Hepatocyte (in vitro differentiated cells): ENCODE measurements around the gene FLT3LG. TPM values are rescaled to one million over a fixed set of nuclear protein-coding genes. Genes with fewer than 3 reads are reported as not detected.

ENCODE experiments used
- DNase-seq: peaks from one replicate; pipeline ENCODE4 v3.0.0-alpha.2; 2016; ENCODE audit warnings: low spot score
- H2AFZ ChIP-seq: fragments of 200-600 bp; sonication (generic); 2 replicates; pipeline ENCODE4 v1.6.0; 2016; ENCODE audit warnings: antibody characterized with exemption, mild to moderate bottlenecking
- H3K27ac ChIP-seq: fragments of 200-600 bp; sonication (generic); 2 replicates; pipeline ENCODE4 v1.5.1; 2016; ENCODE audit warnings: mild to moderate bottlenecking
- H3K27me3 ChIP-seq: fragments of 200-600 bp; sonication (generic); 2 replicates; pipeline ENCODE4 v1.6.1; 2016
- H3K36me3 ChIP-seq: fragments of 200-600 bp; sonication (generic); replicated peaks from 2 replicates; pipeline ENCODE4 v1.5.1; 2016; ENCODE audit warnings: low read depth; ENCODE audit not compliant: insufficient read depth
- H3K4me1 ChIP-seq: fragments of 200-600 bp; sonication (generic); 2 replicates; pipeline ENCODE4 v1.5.1; 2016; ENCODE audit warnings: mild to moderate bottlenecking, moderate library complexity; ENCODE audit not compliant: insufficient read depth
- H3K4me2 ChIP-seq: fragments of 200-600 bp; sonication (generic); 2 replicates; pipeline ENCODE4 v1.6.0; 2016
- H3K4me3 ChIP-seq: fragments of 200-600 bp; sonication (generic); 2 replicates; pipeline ENCODE4 v1.5.1; 2016; ENCODE audit warnings: mild to moderate bottlenecking
- H3K79me2 ChIP-seq: fragments of 200-600 bp; sonication (generic); 2 replicates; pipeline ENCODE4 v1.6.0; 2017; ENCODE audit warnings: mild to moderate bottlenecking
- H3K9me2 ChIP-seq: fragments of 200-600 bp; sonication (generic); replicated peaks from 2 replicates; pipeline ENCODE4 v1.6.0; 2017; ENCODE audit warnings: mild to moderate bottlenecking; ENCODE audit not compliant: insufficient read depth
- H3K9me3 ChIP-seq: fragments of 200-600 bp; sonication (generic); 2 replicates; pipeline ENCODE4 v1.5.1; 2016; ENCODE audit warnings: low read depth, mild to moderate bottlenecking
- H4K20me1 ChIP-seq: fragments of 200-600 bp; sonication (generic); 2 replicates; pipeline ENCODE4 v1.6.0; 2016; ENCODE audit warnings: mild to moderate bottlenecking; ENCODE audit not compliant: insufficient read depth, poor library complexity, severe bottlenecking
- CTCF ChIP-seq: fragments of 200-600 bp; sonication (generic); IDR thresholded peaks from 2 replicates; pipeline ENCODE4 v1.5.1; 2016; ENCODE audit warnings: antibody characterized with exemption, mild to moderate bottlenecking; ENCODE audit not compliant: poor library complexity
- EZH2 ChIP-seq: fragments of 200-600 bp; sonication (generic); IDR thresholded peaks from 2 replicates; pipeline ENCODE4 v1.6.1; 2016; ENCODE audit warnings: antibody characterized with exemption, mild to moderate bottlenecking, borderline replicate concordance
- EZH2phosphoT487 ChIP-seq: fragments of 200-600 bp; sonication (generic); IDR thresholded peaks from one replicate; pipeline ENCODE4 v1.6.1; 2018; ENCODE audit warnings: antibody characterized with exemption, mild to moderate bottlenecking, low read depth, moderate library complexity; ENCODE audit not compliant: unreplicated experiment, severe bottlenecking
- WGBS: methylation state at CpG from one replicate; pipeline ENCODE4 v1.1.6; 2016; ENCODE audit warnings: low lambda C conversion rate; ENCODE audit errors: missing lambda C conversion rate; 5-methylcytosine and 5-hydroxymethylcytosine counted together
- polyA plus RNA-seq: library from polyadenylated mRNA; unstranded; fragments of >200 nt; fragmentation: Nextera tagmentation; extraction: Ambion mirVana; gene quantifications from 2 replicates; pipeline ENCODE4 v1.2.1, GENCODE V29; 2016
- total RNA-seq: library from RNA; depleted of rRNA; stranded (reverse); fragments of >200 nt; gene quantifications from 2 replicates; pipeline ENCODE4 v1.2.3, GENCODE V29; 2014

FLT3LG gene
- total and polyA plus RNA-seq, 2 experiments from 2014 or later = 1.3 to 2.8 TPM

DNA sequence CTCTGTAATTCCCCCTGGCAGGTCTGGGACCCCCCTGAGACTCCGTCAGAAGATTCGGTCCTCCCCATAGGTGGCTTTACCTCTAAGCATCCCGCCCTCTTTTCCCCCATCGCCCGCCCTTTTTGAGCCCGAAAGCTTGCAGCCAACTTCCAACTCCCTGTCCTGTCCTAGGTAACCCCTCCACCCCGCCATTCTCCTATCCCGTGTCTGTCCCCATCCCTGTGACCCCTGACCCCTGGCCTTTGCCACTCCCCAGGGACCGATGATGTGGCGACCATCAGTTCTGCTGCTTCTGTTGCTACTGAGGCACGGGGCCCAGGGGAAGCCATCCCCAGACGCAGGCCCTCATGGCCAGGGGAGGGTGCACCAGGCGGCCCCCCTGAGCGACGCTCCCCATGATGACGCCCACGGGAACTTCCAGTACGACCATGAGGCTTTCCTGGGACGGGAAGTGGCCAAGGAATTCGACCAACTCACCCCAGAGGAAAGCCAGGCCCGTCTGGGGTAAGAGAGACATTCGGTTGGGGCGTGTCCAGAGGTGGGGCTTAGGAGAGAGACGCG is 54.3 kb downstream of the FLT3LG start:
- Histone ChIP-seq H3K9me2 (no peaks in the 10 kb centered on the region), H3K9me3 (no peaks in the 10 kb centered on the region), H2AFZ (no peak overlapping the region), H3K27me3 (no peaks in the 10 kb centered on the region), H4K20me1 (no peaks in the 10 kb centered on the region), H3K4me2 (peak overlapping the region; percentile 70), H3K4me1 (peaks cover 7% of the 10 kb centered on the region), H3K36me3 (no peaks in the 10 kb centered on the region), H3K27ac (no peak overlapping the region), H3K4me3 (no peak overlapping the region), H3K79me2 (no peaks in the 10 kb centered on the region)
- 89% methylated on average over 21 of the region's 25 CpGs for WGBS
- TF ChIP-seq EZH2 (no peak), EZH2phosphoT487 (no peak), CTCF (no peak)
- DNase-seq = no peak

DNA sequence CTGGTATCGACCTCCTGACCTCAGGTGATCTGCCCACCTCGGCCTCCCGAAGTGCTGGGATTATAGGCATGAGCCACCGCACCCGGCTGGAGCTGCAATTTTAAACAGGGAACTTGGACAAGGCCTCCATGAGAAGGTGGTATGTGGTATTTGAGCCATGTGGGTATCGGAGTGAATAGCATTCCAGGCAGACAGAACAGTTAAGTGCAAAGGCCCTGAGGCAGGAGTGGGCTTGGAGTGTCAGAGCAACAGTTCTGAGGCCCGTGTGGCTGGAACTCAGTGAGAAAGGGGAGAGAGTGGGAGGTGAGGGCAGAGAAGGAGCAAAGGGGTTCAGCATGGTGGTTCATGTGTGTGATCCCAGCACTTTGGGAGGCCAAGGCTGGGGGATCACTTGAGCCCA is 56.7 kb downstream of the FLT3LG start:
- no peak for DNase-seq
- H3K27ac ChIP-seq = no peak overlapping the region
- no peaks in the 10 kb centered on the region for H3K27me3 ChIP-seq
- H2AFZ ChIP-seq = no peak overlapping the region
- 86% methylated on average over 7 of the region's 7 CpGs for WGBS
- peaks cover 10% of the 10 kb centered on the region for H3K4me1 ChIP-seq
- no peaks in the 10 kb centered on the region for H3K9me3 ChIP-seq
- no peak overlapping the region for H3K4me3 ChIP-seq
- H3K36me3 ChIP-seq = no peaks in the 10 kb centered on the region
- H3K79me2 ChIP-seq = no peaks in the 10 kb centered on the region
- H3K9me2 ChIP-seq = no peaks in the 10 kb centered on the region
- no peaks in the 10 kb centered on the region for H4K20me1 ChIP-seq
- H3K4me2 ChIP-seq = no peak overlapping the region
- TF ChIP-seq EZH2phosphoT487 (no peak), EZH2 (no peak), CTCF (no peak)

- peak; percentile 88 for DNase-seq
- TF ChIP-seq CTCF (no peak), EZH2 (no peak), EZH2phosphoT487 (no peak)
- peak overlapping the region; percentile 75 for H3K27ac ChIP-seq
- H3K27me3 ChIP-seq = no peaks in the 10 kb centered on the region
- H3K4me2 ChIP-seq = peak overlapping the region; percentile 89
- no peaks in the 10 kb centered on the region for H4K20me1 ChIP-seq
- H3K9me3 ChIP-seq = no peaks in the 10 kb centered on the region
- no peaks in the 10 kb centered on the region for H3K79me2 ChIP-seq
- WGBS = 16% methylated on average over 43 of the region's 87 CpGs
- H2AFZ ChIP-seq = peak overlapping the region; percentile 32
- no peaks in the 10 kb centered on the region for H3K9me2 ChIP-seq
- no peaks in the 10 kb centered on the region for H3K36me3 ChIP-seq
- peaks cover 10% of the 10 kb centered on the region for H3K4me1 ChIP-seq
- peak overlapping the region; percentile 43 for H3K4me3 ChIP-seq
These were observed 59.8 kb downstream of the FLT3LG start for GRCh38 chr19:49533551-49534488.
